ENCODE results near the gene OCIAD2.

Gene OCIAD2

GRCh38 chr4:48907706-48908477 lies 1.3 kb upstream of the OCIAD2 start:
- no peak for DNase-seq (ENCODE audit: extremely low read depth, insufficient read length)
- Histone ChIP-seq H3K36me3 (ENCODE audit: control insufficient read depth, insufficient read depth, low read length) (no peaks in the 10 kb centered on the region), H3K27me3 (replicated peaks; ENCODE audit: control insufficient read depth, insufficient read depth, low read length) (no peaks in the 10 kb centered on the region), H3K4me3 (replicated peaks; ENCODE audit: low read depth, low read length) (no peak overlapping the region)
- TF ChIP-seq CTCF (IDR thresholded peaks at IDR 0.05; ENCODE audit: insufficient read depth, low read length, poor library complexity, severe bottlenecking): no peak

- no peaks in the 10 kb centered on the region for H3K27me3 ChIP-seq (replicated peaks; ENCODE audit: control insufficient read depth, insufficient read depth, low read length)
- H3K36me3 ChIP-seq (ENCODE audit: control insufficient read depth, insufficient read depth, low read length): peaks cover 7% of the 10 kb centered on the region
- peak overlapping the region; percentile 76 for H3K4me3 ChIP-seq (replicated peaks; ENCODE audit: low read depth, low read length)
- TF ChIP-seq CTCF (IDR thresholded peaks at IDR 0.05; ENCODE audit: insufficient read depth, low read length, poor library complexity, severe bottlenecking): peak; percentile 20
- peak; percentile 3 for DNase-seq (ENCODE audit: extremely low read depth, insufficient read length)
Observed at GRCh38 chr4:48905363-48906015, 1.1 kb downstream of the OCIAD2 start.

- no peaks in the 10 kb centered on the region for H3K27me3 ChIP-seq (replicated peaks; ENCODE audit: control insufficient read depth, insufficient read depth, low read length)
- TF ChIP-seq CTCF (IDR thresholded peaks at IDR 0.05; ENCODE audit: insufficient read depth, low read length, poor library complexity, severe bottlenecking): no peak
- H3K36me3 ChIP-seq (ENCODE audit: control insufficient read depth, insufficient read depth, low read length): peaks cover 7% of the 10 kb centered on the region
- DNase-seq (ENCODE audit: extremely low read depth, insufficient read length): no peak
- H3K4me3 ChIP-seq (replicated peaks; ENCODE audit: low read depth, low read length): no peak overlapping the region
Observed at GRCh38 chr4:48904541-48905142, 1.9 kb downstream of the OCIAD2 start.

GRCh38 chr4:48904101-48904500 lies 2.5 kb downstream of the OCIAD2 start:
- DNase-seq (ENCODE audit: extremely low read depth, insufficient read length): no peak
- H3K27me3 ChIP-seq (replicated peaks; ENCODE audit: control insufficient read depth, insufficient read depth, low read length): no peaks in the 10 kb centered on the region
- H3K4me3 ChIP-seq (replicated peaks; ENCODE audit: low read depth, low read length): no peak overlapping the region
- H3K36me3 ChIP-seq (ENCODE audit: control insufficient read depth, insufficient read depth, low read length): peaks cover 7% of the 10 kb centered on the region
- no peak for TF ChIP-seq CTCF (IDR thresholded peaks at IDR 0.05; ENCODE audit: insufficient read depth, low read length, poor library complexity, severe bottlenecking)

GRCh38 chr4:48902266-48902665 lies 4.3 kb downstream of the OCIAD2 start:
- Histone ChIP-seq H3K4me3 (replicated peaks; ENCODE audit: low read depth, low read length) (no peak overlapping the region), H3K36me3 (ENCODE audit: control insufficient read depth, insufficient read depth, low read length) (peaks cover 7% of the 10 kb centered on the region), H3K27me3 (replicated peaks; ENCODE audit: control insufficient read depth, insufficient read depth, low read length) (no peaks in the 10 kb centered on the region)
- DNase-seq (ENCODE audit: extremely low read depth, insufficient read length): no peak
- TF ChIP-seq CTCF (IDR thresholded peaks at IDR 0.05; ENCODE audit: insufficient read depth, low read length, poor library complexity, severe bottlenecking): no peak

All from GM06990 (cell line).